ENCODE results near the gene MEMO1.
"Not testable (repeated sequence)": the region's sequence is repeated elsewhere in the genome, so short reads cannot be mapped to it uniquely, and the experiment has no call there.

MEMO1 gene

DNA sequence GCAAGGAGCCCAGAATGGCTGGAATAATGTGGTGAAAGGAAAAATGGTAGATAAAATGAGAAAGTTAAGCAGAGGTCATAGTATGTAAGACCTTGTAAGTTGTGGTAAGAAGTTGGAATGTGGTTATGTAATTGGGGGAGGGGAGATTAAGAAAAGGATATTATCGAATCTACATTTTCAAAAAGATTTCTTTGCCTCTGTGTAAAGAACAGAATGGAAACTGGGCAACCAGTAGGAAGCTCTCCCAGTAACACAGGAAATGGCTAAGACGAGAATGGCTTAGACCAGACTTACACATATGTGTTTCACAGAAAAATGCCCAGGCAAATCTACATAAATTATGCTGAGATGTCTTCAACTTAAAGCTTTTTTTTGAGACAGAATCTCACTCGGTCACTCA lies 13.2 kb downstream of the MEMO1 start:
- DNase-seq, result no peak

DNA sequence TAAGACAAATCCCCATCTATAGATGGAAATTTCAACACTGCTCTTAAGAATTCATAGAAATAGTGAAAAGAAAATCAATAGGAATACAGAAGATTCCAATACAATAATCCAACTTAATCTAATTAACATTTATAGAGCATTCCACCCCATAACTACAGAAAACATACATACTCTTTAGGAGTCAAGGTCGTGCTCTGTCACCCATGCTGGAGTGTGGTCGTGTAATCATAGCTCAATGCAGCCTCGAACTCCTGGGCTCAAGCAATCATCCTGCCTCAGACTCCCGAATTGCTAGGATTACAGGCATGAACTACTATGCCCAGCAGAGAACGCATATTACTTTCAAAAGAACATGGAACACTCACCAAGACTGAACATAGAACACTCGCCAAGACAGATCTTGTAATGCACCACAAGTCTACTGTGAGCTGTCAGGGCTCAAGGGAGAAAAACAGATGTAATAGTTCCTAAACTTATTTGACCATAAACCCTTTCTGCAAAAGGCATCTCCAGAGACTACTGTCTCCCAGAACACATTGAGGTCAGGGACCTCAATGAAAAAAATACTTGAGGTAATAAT lies 14.1 kb downstream of the MEMO1 start:
- DNase-seq, result no peak

DNA sequence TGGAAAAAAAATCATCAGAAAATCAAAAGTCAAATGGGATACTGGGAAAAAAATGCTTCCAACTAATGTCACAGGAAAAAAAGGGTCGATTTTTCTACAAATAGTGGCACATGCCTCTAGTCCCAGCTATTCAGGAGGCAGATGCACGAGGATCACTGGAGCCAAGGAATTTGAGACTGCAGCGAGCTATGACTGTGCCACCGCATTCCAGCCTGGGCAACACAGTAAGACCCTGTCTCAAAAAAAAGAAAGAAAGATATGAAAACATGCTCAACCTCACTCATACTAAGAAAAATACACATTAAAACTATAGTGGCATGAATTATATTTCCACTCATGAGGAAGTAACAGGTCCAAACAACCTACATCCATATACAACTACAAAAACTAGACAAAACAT lies 17.9 kb downstream of the MEMO1 start:
- DNase-seq, result no peak

- no peak for DNase-seq
These were observed 18.7 kb downstream of the MEMO1 start for GRCh38 chr2:31992025-31992579.

DNA sequence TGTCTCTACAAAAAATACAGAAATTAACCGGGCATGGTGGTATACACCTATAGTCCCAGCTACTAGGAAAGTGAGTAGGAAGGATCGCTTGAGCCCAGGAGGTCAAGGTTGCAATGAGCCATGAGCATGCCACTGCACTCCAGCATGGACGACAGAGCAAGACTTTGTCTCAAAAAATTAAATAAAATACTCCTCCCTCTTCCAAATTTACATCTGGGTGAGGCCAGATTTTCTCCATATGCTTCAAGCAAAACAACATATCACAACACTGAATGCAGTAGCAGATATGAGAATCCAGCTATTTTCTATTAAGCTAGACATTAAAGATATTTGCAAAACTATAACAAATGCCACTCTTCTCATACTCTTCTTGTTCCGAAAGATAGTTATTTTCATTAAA lies 20.9 kb downstream of the MEMO1 start:
- DNase-seq, result no peak

DNA sequence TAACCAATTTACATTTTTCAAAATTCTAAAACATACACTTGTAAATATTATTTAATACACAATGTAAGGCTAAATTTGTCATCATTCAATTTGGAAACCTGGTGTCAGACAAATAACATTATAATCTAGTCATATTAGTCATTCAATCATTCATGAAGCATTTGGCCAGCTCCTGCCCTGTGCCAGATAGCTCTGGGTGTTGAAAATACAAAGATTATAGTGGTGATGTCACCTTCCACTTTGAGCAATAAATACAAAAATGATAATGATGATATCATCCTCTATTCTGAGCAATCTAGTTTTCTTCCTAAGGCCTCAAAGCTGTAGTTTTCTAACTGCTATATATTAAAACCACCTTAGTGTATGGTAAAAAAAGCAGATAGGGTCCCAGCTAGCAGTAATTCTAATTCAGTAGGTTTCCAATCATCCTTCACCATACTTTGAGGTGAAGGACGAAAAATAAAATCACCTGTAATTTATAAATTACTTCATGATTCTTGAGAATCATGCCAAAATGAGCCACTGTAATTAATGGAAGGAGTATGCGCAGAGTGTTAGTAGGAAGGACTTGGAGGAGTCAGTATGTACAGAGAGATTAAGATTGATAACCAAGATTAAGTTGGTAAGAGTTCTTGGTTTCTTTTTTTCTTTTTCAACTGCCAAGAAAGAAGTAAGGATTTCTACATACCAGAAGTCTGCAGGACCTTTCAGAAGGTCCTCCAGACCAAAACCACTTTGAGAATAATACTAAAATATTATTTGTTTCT lies 23.2 kb downstream of the MEMO1 start:
- DNase-seq, result peak in 3 of 4 experiments; percentile 14 to 56 (median 20)

GRCh38 chr2:31986906-31987305 lies 23.9 kb downstream of the MEMO1 start:
- DNase-seq, result no peak

- peak in 1 of 4 experiments; percentile 16 for DNase-seq
These were observed 26.9 kb downstream of the MEMO1 start for GRCh38 chr2:31983762-31984467.

DNA sequence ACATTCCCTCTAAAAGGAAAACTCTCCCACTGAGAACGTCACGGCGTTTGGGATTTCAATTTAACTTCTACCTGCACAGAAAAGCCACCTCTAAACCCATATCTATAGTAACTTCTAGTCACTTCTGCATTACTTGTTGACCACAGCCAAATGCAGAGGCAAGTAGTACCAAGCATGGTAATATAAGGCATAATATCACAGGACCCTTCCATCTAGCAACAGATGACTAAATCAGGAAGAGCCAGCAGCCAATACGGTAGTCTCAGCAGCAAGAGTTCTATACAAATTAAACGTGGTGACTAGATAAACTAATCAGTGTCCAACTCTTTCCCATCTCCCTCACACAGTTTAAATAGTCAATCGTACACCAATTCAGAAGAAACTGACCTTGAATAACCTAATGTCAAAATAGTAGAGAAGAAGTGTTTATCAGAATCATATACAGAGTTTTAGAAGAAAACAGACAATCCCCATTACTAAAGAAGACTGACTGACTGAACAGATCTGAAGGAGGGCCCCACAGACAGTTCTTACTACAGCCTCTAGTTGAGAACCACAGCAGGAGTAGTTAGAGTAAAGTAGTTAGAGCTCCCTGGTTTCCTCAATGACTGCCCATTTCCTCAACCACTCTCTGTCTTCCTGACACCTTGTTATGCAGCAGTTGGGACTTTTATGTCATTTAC lies 30.0 kb downstream of the MEMO1 start:
- DNase-seq, result peak; percentile 38 to 70 (median 50)

- DNase-seq, result no peak
These were observed 30.9 kb downstream of the MEMO1 start for GRCh38 chr2:31979956-31980355.

- no peak for DNase-seq
These were observed 31.8 kb downstream of the MEMO1 start for GRCh38 chr2:31979018-31979417.

DNA sequence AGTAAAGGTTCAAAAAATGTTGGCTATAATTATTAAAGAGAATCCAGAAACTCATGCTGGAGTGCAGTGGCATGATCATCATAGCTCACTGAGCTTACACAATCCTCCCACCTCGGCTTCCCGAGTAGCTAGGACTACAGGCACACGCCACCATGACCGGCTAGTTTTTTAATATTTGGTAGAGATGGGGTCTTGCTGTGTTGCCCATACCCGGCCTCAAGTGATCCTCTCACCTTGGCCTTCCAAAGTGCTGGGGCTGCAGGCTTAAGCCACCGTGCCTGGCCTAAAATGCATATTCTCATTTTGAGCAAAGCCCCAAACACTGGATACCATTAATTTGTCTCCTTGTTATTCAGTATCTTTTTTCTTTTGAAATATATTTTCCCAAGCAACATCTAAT lies 32.4 kb downstream of the MEMO1 start:
- DNase-seq, result no peak

DNA sequence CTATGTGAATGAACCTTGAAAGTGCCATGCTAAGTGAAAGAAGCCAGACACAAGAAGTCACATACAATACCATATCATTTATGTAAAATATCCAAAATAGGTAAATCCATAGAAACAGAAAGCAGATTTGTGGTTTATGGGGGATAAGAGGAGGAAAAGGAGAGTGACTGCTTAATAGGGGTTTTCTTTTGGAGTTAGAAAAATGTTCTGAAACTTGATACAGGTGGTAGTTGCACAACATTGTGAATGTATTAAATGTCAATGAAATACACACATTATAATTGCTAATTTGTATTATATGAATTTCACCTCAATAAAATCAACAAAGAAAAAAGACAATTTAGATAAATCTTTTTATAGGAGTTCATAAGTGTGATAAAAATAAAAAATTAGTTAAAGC lies 37.1 kb downstream of the MEMO1 start:
- no peak for DNase-seq

DNA sequence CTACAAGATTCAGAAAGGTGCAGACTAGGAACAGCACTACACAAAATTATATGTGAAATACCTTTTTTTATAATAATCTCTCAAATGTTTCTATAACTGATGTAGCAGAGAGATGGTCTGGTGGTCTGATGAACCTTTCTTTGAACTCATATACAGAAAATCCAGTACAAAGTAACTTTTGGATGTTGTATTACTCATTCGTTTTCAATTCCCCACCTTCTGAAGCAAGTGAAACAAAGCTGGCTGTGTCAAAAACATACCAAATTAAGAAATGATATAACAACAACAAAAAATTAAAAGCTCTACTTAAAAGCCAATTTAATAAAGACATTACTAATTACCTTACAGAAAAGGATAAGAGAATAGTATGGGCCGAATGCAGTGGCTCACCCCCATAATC lies 38.7 kb downstream of the MEMO1 start:
- DNase-seq, result no peak

DNA sequence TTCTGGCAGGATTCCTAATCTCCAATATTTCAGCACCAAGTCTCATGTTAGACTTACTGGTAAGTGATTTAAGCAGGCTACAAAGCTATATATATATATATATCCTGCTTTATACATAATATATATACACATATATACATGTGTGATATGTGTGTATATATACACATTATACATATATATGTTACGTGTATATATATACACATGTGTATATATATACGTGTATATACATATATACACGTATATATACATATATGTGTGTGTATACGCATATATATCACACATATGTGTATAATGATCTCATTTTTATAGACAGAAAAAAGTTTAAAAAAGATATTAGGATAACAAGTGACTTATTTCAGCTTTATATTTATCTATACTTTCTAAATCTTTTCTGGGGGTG lies 41.6 kb downstream of the MEMO1 start:
- DNase-seq, result no peak

DNA sequence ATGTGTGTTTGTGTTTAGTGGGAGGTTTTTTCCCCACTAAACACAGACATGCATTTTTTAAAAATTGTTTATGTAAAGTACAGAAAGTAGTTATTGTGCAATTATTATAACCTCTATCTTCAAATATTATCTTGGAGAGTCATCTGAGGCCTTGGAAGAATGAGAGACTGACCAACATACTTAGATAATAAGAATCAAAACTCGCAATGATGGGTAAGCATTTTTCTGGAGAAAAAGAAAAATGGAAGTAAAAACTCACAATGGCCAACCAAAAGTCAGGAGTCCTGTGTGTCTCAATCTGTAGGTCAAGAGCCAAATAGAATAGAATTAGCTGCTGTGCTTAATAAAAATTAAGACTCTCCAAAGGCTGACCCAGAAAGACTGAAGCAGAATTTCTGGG lies 43.0 kb downstream of the MEMO1 start:
- no peak for DNase-seq

- DNase-seq, result not testable (repeated sequence)
These were observed 44.4 kb downstream of the MEMO1 start for GRCh38 chr2:31966402-31966801.

GRCh38 chr2:31965094-31965493 lies 45.7 kb downstream of the MEMO1 start:
- no peak for DNase-seq

DNA sequence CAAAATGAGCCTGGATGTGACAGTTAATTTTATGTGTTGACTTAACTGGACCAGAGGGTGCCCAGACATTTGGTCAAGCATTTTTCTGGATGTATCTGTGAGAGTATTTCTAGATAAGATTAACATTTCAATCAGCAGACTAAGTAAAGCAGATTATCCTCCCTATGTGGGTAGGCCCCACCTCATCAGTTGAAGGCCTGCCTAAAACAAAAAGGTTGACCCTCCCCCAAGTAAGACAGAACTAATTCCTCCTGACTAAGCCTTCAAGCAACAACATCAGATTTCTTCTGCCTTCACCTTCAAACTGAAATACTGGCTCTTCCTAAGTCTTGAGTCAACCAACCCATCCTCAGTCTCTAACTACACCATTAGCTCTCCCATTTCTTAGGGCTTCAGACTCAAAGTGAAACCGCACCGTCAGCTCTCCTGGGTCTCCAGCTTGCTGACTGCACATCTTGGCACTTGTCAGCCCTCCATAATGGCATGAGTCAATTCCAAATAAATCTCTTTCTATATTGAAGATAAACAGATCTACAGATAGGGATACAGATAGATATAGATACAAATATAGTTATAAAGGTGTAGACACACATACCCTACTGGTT lies 47.9 kb downstream of the MEMO1 start:
- peak; percentile 24 to 69 (median 56) for DNase-seq

DNA sequence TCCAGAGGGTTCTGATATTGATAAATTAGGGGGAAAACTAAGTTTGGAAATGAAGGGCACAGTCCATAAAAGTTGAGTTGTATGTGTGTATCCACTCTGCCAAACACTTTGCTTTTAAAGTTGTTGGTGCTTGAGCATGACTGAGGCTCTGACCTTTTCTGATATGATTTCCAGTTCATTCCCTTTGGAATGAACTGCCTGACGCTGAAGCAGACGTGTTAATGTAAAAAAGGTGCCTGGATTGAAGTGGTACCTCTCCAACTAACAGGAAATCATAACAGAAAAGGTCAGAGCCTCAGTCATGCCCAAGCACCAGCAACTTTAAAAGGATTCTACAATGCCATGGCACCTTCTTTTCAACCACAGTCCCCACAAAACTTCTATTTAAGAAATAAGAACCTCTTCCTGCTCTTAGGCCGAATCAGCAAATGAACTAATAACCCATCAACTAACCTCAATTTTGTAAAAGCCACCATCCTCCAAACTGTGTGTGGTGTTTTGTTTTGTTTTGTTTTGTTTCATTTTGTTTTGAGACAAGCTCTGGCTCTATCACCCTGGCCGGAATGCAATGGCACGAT lies 52.6 kb downstream of the MEMO1 start:
- DNase-seq, result no peak

GRCh38 chr2:31957354-31958139 lies 53.3 kb downstream of the MEMO1 start:
- peak in 2 of 4 experiments; percentile 40 for DNase-seq

All from suppressor macrophage (primary cell).